Measurements from ENCODE around the gene PRKG1. TPM values are rescaled to one million over a fixed set of nuclear protein-coding genes. Genes with fewer than 3 reads are reported as not detected.

Gene PRKG1
- total and polyA plus RNA-seq, 2 donors from 2014 or later = 3.6 to 14.8 TPM

- Histone ChIP-seq H3K4me1 (ENCODE audit: control insufficient read depth in 2 of 3, insufficient read depth in 2 of 3, low read depth in 1 of 3, low read length in 3 of 3) (no peaks in the 10 kb centered on the region), H3K27me3 (ENCODE audit: control insufficient read depth, insufficient read depth, low read length) (no peaks in the 10 kb centered on the region), H3K4me3 (ENCODE audit: low read length in 3 of 3) (no peak overlapping the region), H3K9me3 (ENCODE audit: control insufficient read depth in 2 of 3, insufficient read depth in 1 of 3, low read length in 3 of 3) (no peaks in the 10 kb centered on the region), H3K9ac (ENCODE audit: low read length in 3 of 3) (no peak overlapping the region), H3K36me3 (ENCODE audit: control insufficient read depth in 2 of 3, insufficient read depth in 3 of 3, low read length in 3 of 3) (no peaks in the 10 kb centered on the region), H3K27ac (ENCODE audit: low read depth in 2 of 2, low read length in 2 of 2) (no peak overlapping the region)
- TF ChIP-seq CTCF (IDR thresholded peaks at IDR 0.05; ENCODE audit: borderline replicate concordance, extremely low read depth, insufficient read depth) = no peak
- no peak for FAIRE-seq
- intact Hi-C loops (cut with DNase I) = no loop called here
- DNase-seq = no peak
These were observed 478.6 kb downstream of the PRKG1 start for GRCh38 chr10:51552879-51553278.

- intact Hi-C loops (cut with DNase I) = no loop called here
- no peak for DNase-seq
- H3K9me3 ChIP-seq (ENCODE audit: control insufficient read depth in 2 of 3, insufficient read depth in 1 of 3, low read length in 3 of 3) = no peaks in the 10 kb centered on the region
- H3K9ac ChIP-seq (ENCODE audit: low read length in 3 of 3) = no peak overlapping the region
- no peaks in the 10 kb centered on the region for H3K4me1 ChIP-seq (ENCODE audit: control insufficient read depth in 2 of 3, insufficient read depth in 2 of 3, low read depth in 1 of 3, low read length in 3 of 3)
- no peak overlapping the region for H3K4me3 ChIP-seq (ENCODE audit: low read length in 3 of 3)
- no peaks in the 10 kb centered on the region for H3K36me3 ChIP-seq (ENCODE audit: control insufficient read depth in 2 of 3, insufficient read depth in 3 of 3, low read length in 3 of 3)
- no peaks in the 10 kb centered on the region for H3K27me3 ChIP-seq (ENCODE audit: control insufficient read depth, insufficient read depth, low read length)
- no peak for TF ChIP-seq CTCF (IDR thresholded peaks at IDR 0.05; ENCODE audit: borderline replicate concordance, extremely low read depth, insufficient read depth)
- no peak overlapping the region for H3K27ac ChIP-seq (ENCODE audit: low read depth in 2 of 2, low read length in 2 of 2)
- FAIRE-seq = no peak
These were observed 490.7 kb downstream of the PRKG1 start for GRCh38 chr10:51564896-51565510.

GRCh38 chr10:51567271-51567670 lies 493.0 kb downstream of the PRKG1 start:
- H3K4me1 ChIP-seq (ENCODE audit: control insufficient read depth in 2 of 3, insufficient read depth in 2 of 3, low read depth in 1 of 3, low read length in 3 of 3) = no peaks in the 10 kb centered on the region
- H3K9me3 ChIP-seq (ENCODE audit: control insufficient read depth in 2 of 3, insufficient read depth in 1 of 3, low read length in 3 of 3) = no peaks in the 10 kb centered on the region
- H3K36me3 ChIP-seq (ENCODE audit: control insufficient read depth in 2 of 3, insufficient read depth in 3 of 3, low read length in 3 of 3) = no peaks in the 10 kb centered on the region
- no peak overlapping the region for H3K4me3 ChIP-seq (ENCODE audit: low read length in 3 of 3)
- H3K9ac ChIP-seq (ENCODE audit: low read length in 3 of 3) = no peak overlapping the region
- no peak for DNase-seq
- intact Hi-C loops (cut with DNase I) = no loop called here
- no peak for FAIRE-seq
- TF ChIP-seq CTCF (IDR thresholded peaks at IDR 0.05; ENCODE audit: borderline replicate concordance, extremely low read depth, insufficient read depth) = no peak
- no peak overlapping the region for H3K27ac ChIP-seq (ENCODE audit: low read depth in 2 of 2, low read length in 2 of 2)
- no peaks in the 10 kb centered on the region for H3K27me3 ChIP-seq (ENCODE audit: control insufficient read depth, insufficient read depth, low read length)

GRCh38 chr10:51569467-51569866 lies 495.2 kb downstream of the PRKG1 start:
- H3K4me3 ChIP-seq (ENCODE audit: low read length in 3 of 3) = no peak overlapping the region
- no peak for TF ChIP-seq CTCF (IDR thresholded peaks at IDR 0.05; ENCODE audit: borderline replicate concordance, extremely low read depth, insufficient read depth)
- no peak overlapping the region for H3K9ac ChIP-seq (ENCODE audit: low read length in 3 of 3)
- no peak for FAIRE-seq
- H3K27ac ChIP-seq (ENCODE audit: low read depth in 2 of 2, low read length in 2 of 2) = no peak overlapping the region
- no peaks in the 10 kb centered on the region for H3K4me1 ChIP-seq (ENCODE audit: control insufficient read depth in 2 of 3, insufficient read depth in 2 of 3, low read depth in 1 of 3, low read length in 3 of 3)
- H3K9me3 ChIP-seq (ENCODE audit: control insufficient read depth in 2 of 3, insufficient read depth in 1 of 3, low read length in 3 of 3) = no peaks in the 10 kb centered on the region
- no peaks in the 10 kb centered on the region for H3K27me3 ChIP-seq (ENCODE audit: control insufficient read depth, insufficient read depth, low read length)
- DNase-seq = no peak
- intact Hi-C loops (cut with DNase I) = no loop called here
- H3K36me3 ChIP-seq (ENCODE audit: control insufficient read depth in 2 of 3, insufficient read depth in 3 of 3, low read length in 3 of 3) = no peaks in the 10 kb centered on the region
